ENCODE results near the gene VEZT.

- TF ChIP-seq POLR2A (IDR thresholded peaks at IDR 0.05; ENCODE audit: low read depth, low read length) = no peak
- TF ChIP-seq TAF1 (IDR thresholded peaks at IDR 0.05; ENCODE audit: borderline replicate concordance, low read depth, low read length) = no peak
- TF ChIP-seq POLR2AphosphoS5 (IDR thresholded peaks at IDR 0.05; ENCODE audit: low read depth, low read length) = no peak
These were observed 111.1 kb downstream of the VEZT start for GRCh38 chr12:95328708-95329107.

Data from GM12892 (cell line).